GM13977 (cell line): ENCODE data around the gene USP37.

ENCODE experiments used
- DNase-seq: peaks from one replicate; pipeline ENCODE4 v3.0.0; 2012; ENCODE audit warnings: low spot score
- CTCF ChIP-seq: IDR thresholded peaks from 2 replicates; pipeline ENCODE4 v1.5.1; 2012; ENCODE audit warnings: mild to moderate bottlenecking, control low read depth; ENCODE audit not compliant: insufficient read depth; ENCODE audit errors: extremely low read depth, missing control alignments
- in situ Hi-C: fragments of 300-500 bp; cut with MboI; formaldehyde crosslinking; loops from one replicate; pipeline ENCODE4 v1.12.0; 2022; ENCODE audit warnings: low sequenced_read_pairs, low pct_unique_long_range_greater_than_20kb, mixed read lengths, inconsistent platforms; ENCODE audit not compliant: unreplicated experiment

USP37 gene

DNA sequence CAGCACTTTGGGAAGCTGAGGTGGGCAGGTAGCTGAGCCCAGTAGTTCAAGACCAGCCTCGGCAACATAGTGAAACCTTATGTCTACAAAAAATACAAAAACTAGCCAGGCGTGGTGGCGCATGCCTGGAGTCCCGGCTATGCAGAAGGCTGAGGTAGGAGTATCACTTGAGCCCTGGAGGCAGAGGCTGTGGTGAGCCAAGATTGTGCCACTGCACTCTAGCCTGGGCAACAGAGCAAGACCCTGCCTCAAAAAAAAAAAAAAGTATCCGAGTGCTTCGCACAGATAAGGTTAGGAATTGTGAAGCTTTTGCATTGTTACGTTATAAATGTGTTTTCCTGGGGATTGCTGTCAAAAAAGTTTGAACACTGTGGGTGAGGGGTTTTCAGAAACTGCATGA, 164.3 kb downstream of the USP37 start:
- TF ChIP-seq CTCF = no peak
- in situ Hi-C loops = loop anchor here (10.0 to 25.0 kb wide), 2 partner anchors 241 to 433 kb away; partner anchors contain the start of gene PRKAG3

DNA sequence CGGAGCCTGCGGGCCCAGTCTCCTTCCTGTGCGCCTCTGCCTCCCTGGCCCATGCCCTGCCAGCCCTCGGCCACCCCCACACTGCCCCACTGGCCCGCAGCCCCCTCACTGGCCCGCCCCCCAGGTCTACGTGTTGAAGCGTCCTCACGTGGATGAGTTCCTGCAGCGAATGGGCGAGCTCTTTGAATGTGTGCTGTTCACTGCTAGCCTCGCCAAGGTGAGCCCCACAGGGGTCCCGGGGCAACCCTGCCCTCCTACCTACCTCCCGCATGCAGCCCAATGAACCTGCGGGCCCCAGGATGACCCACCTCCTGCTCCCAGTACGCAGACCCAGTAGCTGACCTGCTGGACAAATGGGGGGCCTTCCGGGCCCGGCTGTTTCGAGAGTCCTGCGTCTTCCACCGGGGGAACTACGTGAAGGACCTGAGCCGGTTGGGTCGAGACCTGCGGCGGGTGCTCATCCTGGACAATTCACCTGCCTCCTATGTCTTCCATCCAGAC, 165.2 kb downstream of the USP37 start:
- in situ Hi-C loops = loop anchor here (10.0 to 25.0 kb wide), 2 partner anchors 242 to 434 kb away; partner anchors contain the start of gene PRKAG3
- DNase-seq = no peak
- TF ChIP-seq CTCF = no peak

More for the DNA sequence above, 164.3 kb downstream of the USP37 start:
- DNase-seq = no peak

GRCh38 chr2:218402491-218402901, 165.7 kb downstream of the USP37 start:
- in situ Hi-C loops = loop anchor here (10.0 to 25.0 kb wide), 2 partner anchors 242 to 435 kb away; partner anchors contain the start of gene PRKAG3
- TF ChIP-seq CTCF = no peak
- DNase-seq = no peak

- TF ChIP-seq CTCF = no peak
- DNase-seq = no peak
- in situ Hi-C loops = loop anchor here (10.0 to 25.0 kb wide), 2 partner anchors 243 to 435 kb away; partner anchors contain the start of gene PRKAG3
Measured at GRCh38 chr2:218401890-218402289, 166.3 kb downstream of the USP37 start.

- no peak for TF ChIP-seq CTCF
- no peak for DNase-seq
- in situ Hi-C loops = loop anchor here (10.0 to 25.0 kb wide), 2 partner anchors 244 to 436 kb away; partner anchors contain the start of gene PRKAG3
Measured at GRCh38 chr2:218400930-218401881, 166.9 kb downstream of the USP37 start.
